ENCODE results near the gene OSR1. TPM values are rescaled to one million over a fixed set of nuclear protein-coding genes. Genes with fewer than 3 reads are reported as not detected.

The OSR1 gene
- polyA plus RNA-seq, 1 of the 3 experiments (the other 2 are of a cell fraction), result 76.6 TPM

- Histone ChIP-seq H3K36me3 (replicated peaks in 1 of 2; ENCODE audit: control insufficient read depth in 1 of 2, insufficient read depth in 2 of 2, low read length in 1 of 2) (peaks cover 0 to 7% of the 10 kb centered on the region in 2 experiments), H3K9ac (peak overlapping the region; percentile 52), H3K27ac (ENCODE audit: low read depth in 2 of 2, low read length in 1 of 2) (peak overlapping the region in 1 of 2 experiments; percentile 52; a peak in 2 of 4 replicates), H4K20me1 (ENCODE audit: insufficient read depth) (peaks cover 18% of the 10 kb centered on the region), H3F3A (replicated peaks; ENCODE audit: insufficient read depth) (peaks cover 10% of the 10 kb centered on the region), H3K4me1 (ENCODE audit: control insufficient read depth in 1 of 2, insufficient read depth in 2 of 2, low read depth in 1 of 2, low read length in 1 of 2) (peaks cover 5 to 19% of the 10 kb centered on the region in 2 experiments; a peak in 1 of 4 replicates), H3K9me3 (no peaks in the 10 kb centered on the region), H3K79me2 (ENCODE audit: insufficient read depth) (peaks cover 23% of the 10 kb centered on the region), H3K9me2 (no peaks in the 10 kb centered on the region), H3K4me2 (peak overlapping the region; percentile 78), H3K4me3 (ENCODE audit: low read depth in 2 of 2, low read length in 1 of 2) (peak overlapping the region; percentile 66 to 76), H2AFZ (ENCODE audit: low read depth) (peak overlapping the region; percentile 88), H3K27me3 (ENCODE audit: insufficient read depth) (no peaks in the 10 kb centered on the region)
- POLR2A ChIA-PET, result interaction anchor here (0.6 kb wide), 1 partner anchor 1189 kb away, joined by 3 read pairs; no protein-coding TSS in a partner anchor
- DNase-seq, result peak; percentile 68
- CTCF ChIA-PET, result interaction anchor here (0.6 to 12.7 kb wide), 15 partner anchors 9 to 973 kb away, joined by 3 to 111 read pairs (median 5); no protein-coding TSS in a partner anchor
- WGBS (ENCODE audit: low lambda C conversion rate), result 38% methylated on average over 49 of the region's 51 CpGs
- TF ChIP-seq GABPA (IDR thresholded peaks at IDR 0.05; ENCODE audit: low read depth) (peak; percentile 42; the same call in 1 of the 2 replicates), MEF2A (IDR thresholded peaks at IDR 0.05; ENCODE audit: borderline replicate concordance, low read depth) (no peak), SIN3A (IDR thresholded peaks at IDR 0.05; ENCODE audit: borderline replicate concordance, low read depth, low read length) (peak; percentile 41; the same call in 1 of the 2 replicates)
These were observed 3.0 kb upstream of the OSR1 start for GRCh38 chr2:19361325-19361990.

DNA sequence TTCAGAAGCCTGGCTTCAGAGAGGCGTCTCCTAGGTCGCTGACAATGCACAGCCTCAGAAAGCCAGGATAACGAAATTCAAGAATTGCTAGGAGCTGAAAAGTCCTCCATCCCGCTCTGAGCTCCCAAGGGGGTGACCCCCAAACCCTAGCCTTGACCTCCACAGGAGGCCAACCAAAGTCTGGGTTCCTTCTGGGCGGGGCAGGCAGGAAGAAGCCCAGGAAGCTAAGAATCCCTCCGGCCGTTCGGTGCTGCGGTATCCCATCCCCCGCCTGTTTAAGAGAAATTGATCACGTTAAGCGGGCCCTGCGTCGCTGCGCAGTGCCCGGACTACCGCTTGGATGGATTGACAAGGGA lies 2.5 kb upstream of the OSR1 start:
- H3K4me3 ChIP-seq (ENCODE audit: low read depth in 2 of 2, low read length in 1 of 2), result no peak overlapping the region
- 70% methylated on average over 17 of the region's 17 CpGs for WGBS (ENCODE audit: low lambda C conversion rate)
- H3K4me1 ChIP-seq (ENCODE audit: control insufficient read depth in 1 of 2, insufficient read depth in 2 of 2, low read depth in 1 of 2, low read length in 1 of 2), result peaks cover 5 to 20% of the 10 kb centered on the region in 2 experiments; a peak in 1 of 4 replicates
- H4K20me1 ChIP-seq (ENCODE audit: insufficient read depth), result peaks cover 23% of the 10 kb centered on the region
- H3K9me3 ChIP-seq, result no peaks in the 10 kb centered on the region
- H3K9ac ChIP-seq, result no peak overlapping the region
- 0 out of 2 replicates have a peak overlapping the region, but pooled peaks have one; percentile 78 for H3K4me2 ChIP-seq
- H3F3A ChIP-seq (replicated peaks; ENCODE audit: insufficient read depth), result peaks cover 10% of the 10 kb centered on the region
- no peak overlapping the region for H3K27ac ChIP-seq (ENCODE audit: low read depth in 2 of 2, low read length in 1 of 2)
- H3K79me2 ChIP-seq (ENCODE audit: insufficient read depth), result peaks cover 28% of the 10 kb centered on the region
- peak; percentile 39 for DNase-seq
- H3K9me2 ChIP-seq, result no peaks in the 10 kb centered on the region
- H2AFZ ChIP-seq (ENCODE audit: low read depth), result peak overlapping the region; percentile 88; the same call in 1 of the 2 replicates
- no peaks in the 10 kb centered on the region for H3K27me3 ChIP-seq (ENCODE audit: insufficient read depth)
- peaks cover 0 to 10% of the 10 kb centered on the region in 2 experiments for H3K36me3 ChIP-seq (replicated peaks in 1 of 2; ENCODE audit: control insufficient read depth in 1 of 2, insufficient read depth in 2 of 2, low read length in 1 of 2)
- TF ChIP-seq NRF1 (IDR thresholded peaks at IDR 0.05; ENCODE audit: low read depth, low read length) (no peak), GABPA (IDR thresholded peaks at IDR 0.05; ENCODE audit: low read depth) (no peak), FOXJ3 (CRISPR knock-in tag; IDR thresholded peaks at IDR 0.05) (no peak), FOSL2 (IDR thresholded peaks at IDR 0.05; ENCODE audit: borderline replicate concordance, low read depth) (no peak), POLR2AphosphoS5 (IDR thresholded peaks at IDR 0.05; ENCODE audit: low read depth, low read length) (no peak), PBX3 (IDR thresholded peaks at IDR 0.05) (no peak), FOXM1 (IDR thresholded peaks at IDR 0.05; ENCODE audit: low read depth) (no peak), USF1 (IDR thresholded peaks at IDR 0.05; ENCODE audit: borderline replicate concordance, low read depth) (no peak), CTCF (IDR thresholded peaks at IDR 0.05) (no peak), RCOR1 (IDR thresholded peaks at IDR 0.05; ENCODE audit: low read length) (no peak), EZH2phosphoT487 (IDR thresholded peaks at IDR 0.05; ENCODE audit: borderline replicate concordance, low read depth) (no peak), TCF12 (IDR thresholded peaks at IDR 0.05) (no peak)
- TF ChIP-seq, protein P1, sequence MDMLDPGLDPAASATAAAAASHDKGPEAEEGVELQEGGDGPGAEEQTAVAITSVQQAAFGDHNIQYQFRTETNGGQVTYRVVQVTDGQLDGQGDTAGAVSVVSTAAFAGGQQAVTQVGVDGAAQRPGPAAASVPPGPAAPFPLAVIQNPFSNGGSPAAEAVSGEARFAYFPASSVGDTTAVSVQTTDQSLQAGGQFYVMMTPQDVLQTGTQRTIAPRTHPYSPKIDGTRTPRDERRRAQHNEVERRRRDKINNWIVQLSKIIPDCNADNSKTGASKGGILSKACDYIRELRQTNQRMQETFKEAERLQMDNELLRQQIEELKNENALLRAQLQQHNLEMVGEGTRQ (IDR thresholded peaks at IDR 0.05; ENCODE audit: borderline replicate concordance, low read depth, low read length), result no peak
- ChIA-PET CTCF (interaction anchor here (0.6 to 12.7 kb wide), 14 partner anchors 8 to 973 kb away, joined by 3 to 111 read pairs (median 6); no protein-coding TSS in a partner anchor), POLR2A (interaction anchor here (0.6 kb wide), 1 partner anchor 1188 kb away, joined by 3 read pairs; no protein-coding TSS in a partner anchor)

All from SK-N-SH (cell line).